HG03060 (cell line): ENCODE measurements around the gene SPRR2F.
"Not testable (repeated sequence)": the region's sequence is repeated elsewhere in the genome, so short reads cannot be mapped to it uniquely, and the experiment has no call there.

Experiments
- ATAC-seq: cut with Tn5 transposase; IDR thresholded peaks from one replicate; pipeline ENCODE4 v1.9.1; 2021; ENCODE audit warnings: low read depth, moderate number of reproducible peaks; ENCODE audit not compliant: unreplicated experiment

Gene SPRR2F, protein sequence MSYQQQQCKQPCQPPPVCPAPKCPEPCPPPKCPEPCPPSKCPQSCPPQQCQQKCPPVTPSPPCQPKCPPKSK

GRCh38 chr1:153113416-153113815, at the start of gene SPRR2F:
SPRR2F (minus strand) TSS chr1:153113516; CDS start chr1:153112733, 783 bp downstream.
- no peak for ATAC-seq

DNA sequence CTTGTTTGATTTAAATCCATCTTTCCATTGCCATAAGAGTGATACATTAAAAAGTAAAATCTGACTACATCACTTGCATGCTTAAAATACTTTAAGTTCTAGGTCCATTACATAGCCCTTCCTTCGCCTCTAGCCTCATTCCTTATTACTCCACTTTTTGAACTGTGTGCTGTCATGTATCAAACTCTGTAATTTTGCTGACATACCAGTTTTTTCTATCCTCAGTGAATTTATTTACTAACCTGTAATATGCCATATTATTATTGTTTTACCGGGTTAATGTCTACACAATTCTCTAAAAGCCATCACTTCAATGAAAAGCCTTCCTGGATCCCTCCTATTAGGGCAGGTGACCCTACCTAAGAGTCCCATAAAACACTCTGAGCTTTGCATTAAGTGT, 42.2 kb upstream of the SPRR2F start:
- ATAC-seq = no peak

- no peak for ATAC-seq
Measured at GRCh38 chr1:153152481-153152880, 39.2 kb upstream of the SPRR2F start.

DNA sequence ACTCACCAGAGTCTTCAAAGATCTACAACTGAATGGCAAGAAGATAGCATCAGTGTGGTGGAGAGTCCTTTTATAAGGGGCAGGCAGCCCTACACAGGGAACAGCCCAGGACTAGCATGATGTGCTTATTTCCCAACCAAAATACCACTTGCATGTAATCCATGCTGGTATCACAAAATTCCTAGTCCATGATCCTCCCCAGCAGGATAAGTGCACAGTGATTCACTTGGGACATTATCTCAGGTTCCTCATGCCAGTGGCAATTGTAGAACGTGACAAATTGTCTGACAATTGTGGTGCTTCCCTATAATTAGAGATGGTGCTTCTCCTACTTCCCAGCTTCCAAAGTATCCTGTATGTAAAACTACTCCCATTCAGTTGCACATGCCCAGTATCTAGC, 37.5 kb upstream of the SPRR2F start, which contains the start of gene SPRR2G:
SPRR2G (minus strand) TSS at position 45 of the 400 bp plus-strand sequence. CDS start 780 bp downstream, outside the sequence.
- no peak for ATAC-seq

- ATAC-seq = no peak
Measured at GRCh38 chr1:153141377-153141776, 28.1 kb upstream of the SPRR2F start.

GRCh38 chr1:153140484-153140883, 27.2 kb upstream of the SPRR2F start:
- ATAC-seq = no peak

- no peak for ATAC-seq
Measured at GRCh38 chr1:153133743-153134142, 20.4 kb upstream of the SPRR2F start.

DNA sequence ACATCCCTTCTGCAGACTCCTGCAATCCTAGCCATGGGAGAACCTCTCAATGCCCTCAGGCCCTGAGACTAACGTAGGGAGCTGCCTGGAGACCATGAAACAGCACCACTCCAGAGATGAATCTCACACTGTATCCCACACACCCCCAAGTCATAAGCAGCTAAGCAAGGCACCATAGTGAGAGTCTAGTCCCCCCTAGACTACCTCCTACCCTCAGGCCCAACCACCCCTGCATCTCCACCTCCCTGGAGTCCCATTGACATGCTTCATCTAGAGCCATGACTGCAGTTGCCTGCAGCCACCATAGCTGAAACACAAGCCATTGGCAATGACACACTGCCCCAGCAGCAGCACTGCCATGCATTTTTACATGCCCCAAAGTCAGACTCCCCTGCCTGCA, 20.0 kb upstream of the SPRR2F start:
- no peak for ATAC-seq

DNA sequence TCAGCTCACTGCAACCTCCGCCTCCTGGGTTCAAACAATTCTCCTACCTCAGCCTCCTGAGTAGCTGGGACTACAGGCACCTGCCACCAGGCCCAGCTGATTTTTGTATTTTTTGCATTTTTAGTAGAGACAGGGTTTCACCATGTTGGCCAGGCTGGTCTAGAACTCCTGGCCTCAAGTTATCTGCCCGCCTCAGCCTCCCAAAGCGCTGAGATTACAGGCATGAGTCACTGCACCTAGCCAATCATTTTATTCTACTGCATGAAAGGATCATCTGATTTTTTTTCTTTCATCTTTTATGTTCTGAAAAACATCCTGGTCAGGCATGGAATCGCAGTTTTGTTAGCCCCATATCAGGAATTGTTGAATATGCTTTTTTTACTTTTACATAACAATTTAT, 15.4 kb upstream of the SPRR2F start:
- not testable (repeated sequence) for ATAC-seq

DNA sequence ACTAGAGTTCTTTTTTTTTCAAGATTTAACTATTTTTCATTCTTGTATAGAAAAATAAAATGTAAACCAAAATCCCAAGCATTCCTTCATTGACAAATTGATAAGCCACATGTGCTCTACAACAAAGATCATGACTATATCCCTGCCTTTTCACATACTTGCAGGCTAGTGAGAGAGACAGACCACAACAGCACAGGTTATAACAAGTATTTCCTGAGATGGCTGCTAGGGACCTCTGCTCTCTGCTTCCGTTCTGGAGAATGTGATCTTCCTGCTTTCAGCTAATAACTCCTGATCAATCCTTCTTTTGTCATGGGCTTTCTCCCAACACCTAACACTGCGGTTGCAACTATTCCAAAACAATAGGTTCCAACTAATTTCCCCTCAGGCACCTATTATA, 14.0 kb upstream of the SPRR2F start:
- ATAC-seq = no peak

- ATAC-seq = no peak
Measured at GRCh38 chr1:153125536-153125935, 12.2 kb upstream of the SPRR2F start.

GRCh38 chr1:153123793-153124192, 10.5 kb upstream of the SPRR2F start:
- not testable (repeated sequence) for ATAC-seq

- no peak for ATAC-seq
Measured at GRCh38 chr1:153122831-153123421, 9.6 kb upstream of the SPRR2F start.

- ATAC-seq = no peak
Measured at GRCh38 chr1:153120945-153121344, 7.6 kb upstream of the SPRR2F start.

DNA sequence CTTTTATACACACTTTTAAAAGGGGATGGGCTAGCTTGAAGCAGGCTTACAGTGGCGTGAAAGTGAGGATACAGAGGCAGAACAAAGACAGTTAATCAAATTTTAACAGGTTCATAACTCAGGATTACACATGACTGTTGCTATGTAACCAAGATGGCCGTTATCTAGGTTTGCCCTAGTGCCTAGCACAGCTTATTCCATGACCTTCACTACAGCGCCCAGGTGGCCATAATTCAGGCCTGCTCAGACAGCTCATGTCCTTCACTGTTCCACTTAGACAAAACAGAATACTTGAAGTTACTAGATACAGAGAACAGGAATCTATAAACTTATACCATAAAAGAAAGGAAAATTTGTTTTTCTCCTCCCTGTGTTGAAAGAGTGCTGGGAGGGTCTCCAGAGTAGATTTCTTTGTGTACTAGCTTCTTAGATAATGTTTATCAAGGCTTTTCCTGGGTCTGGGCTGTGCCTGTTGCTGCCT, 6.2 kb upstream of the SPRR2F start:
- ATAC-seq = no peak

DNA sequence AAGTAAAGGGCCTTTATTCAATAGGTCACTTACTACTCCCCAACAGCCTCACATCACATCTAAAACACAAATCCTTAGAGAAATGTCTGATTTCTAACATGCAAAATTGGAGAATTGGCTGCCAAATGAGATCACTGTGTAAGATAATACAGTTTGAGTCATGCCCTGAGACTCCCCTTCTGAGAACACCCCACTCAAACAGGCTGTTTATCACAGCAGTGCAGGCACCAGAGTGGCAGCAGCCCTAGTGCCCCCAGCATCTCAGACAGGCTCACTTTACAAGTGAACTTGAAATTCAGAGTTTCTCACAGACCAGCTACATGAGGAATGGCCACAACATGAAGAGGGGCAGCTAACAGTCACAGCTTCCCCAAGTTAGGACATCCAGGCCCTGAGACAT, 1.9 kb upstream of the SPRR2F start:
- not testable (repeated sequence) for ATAC-seq

DNA sequence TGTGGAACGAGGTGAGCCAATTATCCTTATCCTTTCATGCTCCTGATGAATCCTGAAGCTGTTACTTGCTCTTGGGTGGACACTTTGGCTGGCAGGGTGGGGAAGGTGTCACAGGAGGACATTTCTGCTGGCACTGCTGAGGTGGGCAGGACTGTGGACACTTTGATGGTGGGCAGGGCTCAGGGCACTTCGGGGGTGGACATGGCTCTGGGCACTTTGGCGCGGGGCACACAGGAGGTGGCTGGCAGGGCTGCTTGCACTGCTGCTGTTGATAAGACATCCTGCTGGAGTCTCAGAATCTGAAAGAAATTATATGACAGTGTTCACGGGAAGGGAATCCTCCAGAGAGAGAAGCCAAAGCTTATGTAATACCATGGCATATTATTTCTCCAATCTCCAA, 862 bp downstream of the SPRR2F start:
- ATAC-seq = not testable (repeated sequence)

DNA sequence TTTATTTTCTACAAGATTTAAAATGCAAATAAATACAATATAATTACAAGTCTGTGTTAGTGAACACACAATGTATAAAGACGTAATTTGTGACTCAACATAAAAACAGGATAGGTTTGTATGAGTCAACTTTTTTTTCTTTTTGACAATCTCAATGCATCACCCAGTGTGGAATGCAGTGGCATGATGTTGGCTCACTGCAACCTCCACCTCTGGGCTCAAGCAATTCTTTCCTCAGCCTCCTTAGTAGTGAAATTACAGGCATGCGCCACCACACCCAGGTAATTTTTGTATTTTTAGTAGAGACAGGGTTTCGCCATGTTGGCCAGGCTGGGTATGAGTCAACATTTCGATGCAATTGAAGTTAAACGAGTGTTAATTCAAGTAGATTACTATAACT, 13.1 kb downstream of the SPRR2F start:
- no peak for ATAC-seq

- no peak for ATAC-seq
Measured at GRCh38 chr1:153099461-153100045, 13.8 kb downstream of the SPRR2F start.

DNA sequence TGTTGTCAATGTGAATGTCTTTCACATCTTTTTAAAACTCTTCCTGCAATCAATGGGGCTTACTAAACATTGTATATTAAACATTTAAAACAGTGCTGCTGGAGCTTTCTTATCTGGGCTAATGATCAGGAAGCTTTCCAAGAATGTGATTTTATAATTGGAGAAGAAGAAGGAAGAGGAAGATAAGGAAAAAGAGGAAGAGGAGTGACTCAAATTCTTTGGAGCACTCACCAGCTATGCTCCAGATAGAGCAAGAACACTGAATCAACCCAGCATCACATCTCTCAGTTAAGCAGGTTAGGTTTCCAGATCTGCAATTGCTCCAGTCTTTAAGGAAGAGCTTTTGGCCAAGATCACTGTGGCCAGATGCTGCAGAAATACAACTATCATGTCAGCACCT, 17.6 kb downstream of the SPRR2F start:
- ATAC-seq = no peak

- ATAC-seq = no peak
Measured at GRCh38 chr1:153094426-153094825, 18.9 kb downstream of the SPRR2F start, which contains the start of gene SPRR2E. SPRR2E (minus strand) TSS chr1:153094526; CDS start chr1:153093751, 775 bp downstream.

GRCh38 chr1:153087652-153088051, 25.7 kb downstream of the SPRR2F start:
- no peak for ATAC-seq
